Nephron (organoid): Measurements from ENCODE around the gene PLCH1.

Experiments used
- H3K27ac Mint-ChIP-seq, 3 experiments: 2 replicates each; pipeline ENCODE4 v1.8.0; 2020; ENCODE audit warnings: mixed read lengths in 3 of 3, mild to moderate bottlenecking in 2 of 3, moderate library complexity in 1 of 3
- H3K27me3 Mint-ChIP-seq: 2 replicates; pipeline ENCODE4 v1.8.0; 2021; ENCODE audit warnings: low read depth, mild to moderate bottlenecking, moderate library complexity, mixed read lengths
- H3K36me3 Mint-ChIP-seq: 2 replicates; pipeline ENCODE4 v1.8.0; 2020; ENCODE audit warnings: low read depth, mixed read lengths
- H3K4me1 Mint-ChIP-seq: 2 replicates; pipeline ENCODE4 v1.8.0; 2020; ENCODE audit warnings: mixed read lengths
- H3K4me3 Mint-ChIP-seq, 3 experiments: 2 replicates each; pipeline ENCODE4 v1.8.0; 2020; ENCODE audit warnings: mild to moderate bottlenecking in 3 of 3, mixed read lengths in 3 of 3, moderate library complexity in 2 of 3
- H3K9me3 Mint-ChIP-seq: 2 replicates; pipeline ENCODE4 v1.8.0; 2020; ENCODE audit warnings: mixed read lengths
- CTCF ChIP-seq, 3 experiments: fragments of 200-600 bp; sonication (generic); IDR thresholded peaks; one replicate each; pipeline ENCODE4 v1.5.0; 2021; ENCODE audit warnings: antibody characterized with exemption in 3 of 3; ENCODE audit not compliant: unreplicated experiment in 3 of 3

PLCH1 gene

DNA sequence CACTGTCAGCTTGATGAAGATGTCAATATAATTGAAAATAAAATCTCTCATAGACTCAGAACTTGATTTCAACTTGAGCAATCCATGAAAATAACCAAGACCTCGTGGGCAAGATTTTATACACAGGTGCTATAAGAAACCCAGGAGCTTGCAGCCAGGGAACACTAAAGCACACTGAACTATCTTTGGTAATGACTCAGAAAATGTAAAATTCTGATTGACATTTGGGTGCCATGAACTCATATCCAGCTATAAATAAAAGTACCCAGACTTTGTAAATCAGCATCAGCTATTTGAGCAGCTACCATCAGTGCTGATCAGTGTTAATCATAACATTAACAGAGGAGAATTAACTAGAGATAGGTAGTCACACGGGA, 61.5 kb downstream of the PLCH1 start:
- H3K4me1 Mint-ChIP-seq, result no peaks in the 10 kb centered on the region
- peak overlapping the region in 2 of 3 experiments; percentile 45 to 48 for H3K27ac Mint-ChIP-seq
- no peak overlapping the region for H3K4me3 Mint-ChIP-seq
- no peak for TF ChIP-seq CTCF (IDR thresholded peaks at IDR 0.05; ENCODE audit: unreplicated experiment in 3 of 3)
- no peaks in the 10 kb centered on the region for H3K36me3 Mint-ChIP-seq
- no peaks in the 10 kb centered on the region for H3K27me3 Mint-ChIP-seq
- no peaks in the 10 kb centered on the region for H3K9me3 Mint-ChIP-seq

- no peak for TF ChIP-seq CTCF (IDR thresholded peaks at IDR 0.05; ENCODE audit: unreplicated experiment in 3 of 3)
- H3K4me1 Mint-ChIP-seq, result no peaks in the 10 kb centered on the region
- no peaks in the 10 kb centered on the region for H3K9me3 Mint-ChIP-seq
- no peaks in the 10 kb centered on the region for H3K36me3 Mint-ChIP-seq
- no peak overlapping the region for H3K4me3 Mint-ChIP-seq
- H3K27me3 Mint-ChIP-seq, result no peaks in the 10 kb centered on the region
- H3K27ac Mint-ChIP-seq, result peak overlapping the region; percentile 45 to 54 (median 48)
These were observed 62.2 kb downstream of the PLCH1 start for GRCh38 chr3:155682426-155683343.

DNA sequence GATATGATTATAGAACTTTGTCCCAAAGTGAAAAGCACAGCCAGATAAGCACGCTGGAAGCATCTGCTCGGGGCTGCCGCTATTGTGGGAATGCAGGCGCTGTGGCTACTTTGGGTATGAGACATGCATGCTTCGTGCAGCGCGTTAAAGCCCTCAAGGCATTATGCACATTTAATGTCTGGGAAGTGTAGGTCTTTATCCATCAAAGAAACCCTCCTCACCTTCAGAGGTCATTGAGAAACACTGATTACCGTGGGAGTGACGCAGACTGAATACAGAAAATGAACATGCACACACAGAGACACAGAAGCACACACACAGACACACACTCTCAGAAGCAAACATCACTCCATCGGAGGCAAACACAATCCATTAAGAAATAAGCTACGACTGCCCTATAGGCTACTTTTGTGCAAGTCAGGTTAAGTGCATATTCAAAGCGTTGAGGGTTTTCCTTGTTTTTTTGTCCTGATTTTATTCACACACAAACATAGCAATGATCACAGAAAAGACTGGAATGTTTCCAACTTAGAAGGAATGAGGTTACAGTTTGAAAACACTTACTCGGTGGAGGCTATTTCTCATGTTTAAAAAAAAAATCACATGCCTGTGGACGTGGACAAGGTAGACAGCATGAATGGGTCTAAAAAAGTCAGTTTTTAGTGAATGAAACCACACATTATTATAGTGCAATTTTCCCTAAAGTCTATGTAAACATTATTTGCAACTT, 68.5 kb downstream of the PLCH1 start:
- H3K36me3 Mint-ChIP-seq, result no peaks in the 10 kb centered on the region
- peak overlapping the region in 2 of 3 experiments; percentile 64 to 77 for H3K4me3 Mint-ChIP-seq
- peaks cover 13% of the 10 kb centered on the region for H3K4me1 Mint-ChIP-seq
- H3K27ac Mint-ChIP-seq, result peak overlapping the region; percentile 61 to 78 (median 65)
- no peak for TF ChIP-seq CTCF (IDR thresholded peaks at IDR 0.05; ENCODE audit: unreplicated experiment in 3 of 3)
- H3K9me3 Mint-ChIP-seq, result no peaks in the 10 kb centered on the region
- no peaks in the 10 kb centered on the region for H3K27me3 Mint-ChIP-seq

- no peaks in the 10 kb centered on the region for H3K9me3 Mint-ChIP-seq
- TF ChIP-seq CTCF (IDR thresholded peaks at IDR 0.05; ENCODE audit: unreplicated experiment in 3 of 3), result no peak
- H3K27ac Mint-ChIP-seq, result peak overlapping the region; percentile 25 to 78 (median 40)
- H3K4me1 Mint-ChIP-seq, result peaks cover 18% of the 10 kb centered on the region
- H3K4me3 Mint-ChIP-seq, result peak overlapping the region in 2 of 3 experiments; percentile 51 to 60
- H3K36me3 Mint-ChIP-seq, result no peaks in the 10 kb centered on the region
- H3K27me3 Mint-ChIP-seq, result no peaks in the 10 kb centered on the region
These were observed 69.8 kb downstream of the PLCH1 start for GRCh38 chr3:155675094-155675493.

DNA sequence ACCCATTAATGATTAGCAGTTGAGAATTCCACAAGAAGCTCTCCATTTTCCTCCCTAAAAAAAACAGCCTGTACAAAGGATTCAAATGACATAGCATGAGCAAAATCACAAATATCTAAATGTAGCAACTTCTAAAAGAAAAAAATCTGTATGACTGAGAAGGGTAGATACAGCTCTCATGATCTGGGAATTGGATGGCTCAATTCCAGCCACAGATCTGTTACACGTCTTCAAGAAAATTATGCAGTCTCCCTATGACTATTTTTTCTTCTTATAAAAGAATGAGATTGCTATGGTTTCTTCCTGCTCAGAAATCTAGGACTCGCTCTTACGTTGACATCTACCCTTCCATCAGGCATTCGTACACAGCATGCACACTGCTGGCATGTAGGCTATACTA, 71.5 kb downstream of the PLCH1 start:
- Mint-ChIP-seq H3K27me3 (no peaks in the 10 kb centered on the region), H3K36me3 (no peaks in the 10 kb centered on the region), H3K9me3 (no peaks in the 10 kb centered on the region), H3K4me1 (peaks cover 19% of the 10 kb centered on the region), H3K27ac (peak overlapping the region in 1 of 3 experiments; percentile 15), H3K4me3 (no peak overlapping the region)
- TF ChIP-seq CTCF (IDR thresholded peaks at IDR 0.05; ENCODE audit: unreplicated experiment in 3 of 3), result no peak
